Liver (tissue), 3 donors: Measurements from ENCODE around the gene HIPK2.

Experiments
- ATF3 ChIP-seq: IDR thresholded peaks from 2 replicates; pipeline ENCODE4 v1.6.1; 2016; ENCODE audit warnings: antibody characterized with exemption
- FOXA1 ChIP-seq: IDR thresholded peaks from 2 replicates; pipeline ENCODE4 v1.6.1; 2016; ENCODE audit warnings: antibody characterized with exemption
- HNF4A ChIP-seq, 2 donors: conservative IDR thresholded peaks; 2 replicates each; pipeline ENCODE4 v1.6.1; 2016; ENCODE audit warnings: antibody characterized with exemption in 2 of 2, mild to moderate bottlenecking in 2 of 2
- JUND ChIP-seq, 2 donors: IDR thresholded peaks; 2 replicates each; pipeline ENCODE4 v1.6.1; 2016; ENCODE audit warnings: antibody characterized with exemption in 2 of 2
- MAX ChIP-seq: IDR thresholded peaks from 2 replicates; pipeline ENCODE4 v1.6.1; 2016; ENCODE audit warnings: antibody characterized with exemption
- RAD21 ChIP-seq, 2 donors: IDR thresholded peaks; 2 replicates each; pipeline ENCODE4 v1.6.1; 2016; ENCODE audit warnings: antibody characterized with exemption in 2 of 2, mild to moderate bottlenecking in 2 of 2
- REST ChIP-seq: IDR thresholded peaks from 2 replicates; pipeline ENCODE4 v1.6.1; 2016; ENCODE audit warnings: antibody characterized with exemption, mild to moderate bottlenecking
- RXRA ChIP-seq, 2 donors: IDR thresholded peaks; 2 replicates each; pipeline ENCODE4 v1.6.1; 2017 to 2018; ENCODE audit warnings: antibody characterized with exemption in 2 of 2, mild to moderate bottlenecking in 1 of 2
- SP1 ChIP-seq: IDR thresholded peaks from 2 replicates; pipeline ENCODE4 v1.6.1; 2018; ENCODE audit warnings: antibody characterized with exemption, mild to moderate bottlenecking
- TAF1 ChIP-seq: conservative IDR thresholded peaks from 2 replicates; pipeline ENCODE4 v1.6.1; 2016; ENCODE audit warnings: antibody characterized with exemption, mild to moderate bottlenecking
- YY1 ChIP-seq: IDR thresholded peaks from 2 replicates; pipeline ENCODE4 v1.6.1; 2016; ENCODE audit warnings: antibody characterized with exemption, mild to moderate bottlenecking
- TF ChIP-seq, protein P1 (sequence below): fragments of 150-350 bp; IDR thresholded peaks from 2 replicates; pipeline ENCODE4 v1.5.1; 2017; ENCODE audit warnings: improper control_type of control experiment, low read depth, low read length; ENCODE audit not compliant: missing input control
- donor health status: healthy.
- donor health status: healthy.

DNA sequence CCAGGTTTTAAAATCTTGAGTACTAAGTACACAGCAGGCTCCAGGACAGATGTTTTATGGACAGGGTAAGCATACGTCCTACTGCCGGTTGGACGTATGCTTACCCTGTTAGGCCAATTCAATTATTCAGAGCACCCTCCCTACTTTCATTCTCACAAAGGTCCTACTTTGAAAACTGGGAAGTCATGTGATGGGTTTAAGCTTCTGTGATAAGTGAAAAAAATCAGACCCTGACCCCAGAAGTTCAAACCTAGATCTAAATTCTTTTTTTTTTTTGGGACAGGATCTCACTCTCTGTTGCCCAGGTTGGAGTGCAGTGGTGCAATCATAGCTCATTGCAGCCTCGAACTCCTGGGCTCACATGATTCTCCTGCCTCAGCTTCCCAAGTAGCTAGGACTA lies 55.2 kb downstream of the HIPK2 start:
- TF ChIP-seq YY1, result no peak
- TF ChIP-seq, protein P1, sequence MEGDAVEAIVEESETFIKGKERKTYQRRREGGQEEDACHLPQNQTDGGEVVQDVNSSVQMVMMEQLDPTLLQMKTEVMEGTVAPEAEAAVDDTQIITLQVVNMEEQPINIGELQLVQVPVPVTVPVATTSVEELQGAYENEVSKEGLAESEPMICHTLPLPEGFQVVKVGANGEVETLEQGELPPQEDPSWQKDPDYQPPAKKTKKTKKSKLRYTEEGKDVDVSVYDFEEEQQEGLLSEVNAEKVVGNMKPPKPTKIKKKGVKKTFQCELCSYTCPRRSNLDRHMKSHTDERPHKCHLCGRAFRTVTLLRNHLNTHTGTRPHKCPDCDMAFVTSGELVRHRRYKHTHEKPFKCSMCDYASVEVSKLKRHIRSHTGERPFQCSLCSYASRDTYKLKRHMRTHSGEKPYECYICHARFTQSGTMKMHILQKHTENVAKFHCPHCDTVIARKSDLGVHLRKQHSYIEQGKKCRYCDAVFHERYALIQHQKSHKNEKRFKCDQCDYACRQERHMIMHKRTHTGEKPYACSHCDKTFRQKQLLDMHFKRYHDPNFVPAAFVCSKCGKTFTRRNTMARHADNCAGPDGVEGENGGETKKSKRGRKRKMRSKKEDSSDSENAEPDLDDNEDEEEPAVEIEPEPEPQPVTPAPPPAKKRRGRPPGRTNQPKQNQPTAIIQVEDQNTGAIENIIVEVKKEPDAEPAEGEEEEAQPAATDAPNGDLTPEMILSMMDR, result no peak
- peak; percentile 53 for TF ChIP-seq REST
- TF ChIP-seq JUND (IDR thresholded peaks at IDR 0.05), result no peak
- no peak for TF ChIP-seq SP1
- TF ChIP-seq FOXA1, result no peak
- TF ChIP-seq RXRA (IDR thresholded peaks at IDR 0.05), result peak; percentile 37 to 71
- TF ChIP-seq RAD21 (IDR thresholded peaks at IDR 0.05), result peak in 1 of 2 donors; percentile 14
- no peak for TF ChIP-seq ATF3
- peak; percentile 55 to 63 for TF ChIP-seq HNF4A (conservative IDR thresholded peaks at IDR 0.05)
- TF ChIP-seq TAF1, result no peak
- TF ChIP-seq MAX, result peak; percentile 12
